Mesendoderm (in vitro differentiated cells): ENCODE data around the gene FAM3D.

Experiments
- DNase-seq: peaks from one replicate; pipeline ENCODE4 v3.0.0; 2013
- H2AK5ac ChIP-seq: 2 replicates; pipeline ENCODE4 v1.6.1; 2013; ENCODE audit warnings: low read length, inconsistent platforms
- H2BK120ac ChIP-seq: 2 replicates; pipeline ENCODE4 v1.6.1; 2013; ENCODE audit warnings: low read depth, mild to moderate bottlenecking, low read length, moderate library complexity, mixed read lengths
- H2BK15ac ChIP-seq: replicated peaks from 2 replicates; pipeline ENCODE4 v1.6.1; 2013; ENCODE audit warnings: low read depth, mild to moderate bottlenecking, moderate library complexity
- H2BK5ac ChIP-seq: 2 replicates; pipeline ENCODE4 v1.6.1; 2013; ENCODE audit warnings: low read length, inconsistent platforms
- H3K18ac ChIP-seq: 2 replicates; pipeline ENCODE4 v1.6.1; 2013; ENCODE audit warnings: mild to moderate bottlenecking, low read length, mixed read lengths
- H3K23ac ChIP-seq: one replicate; pipeline ENCODE4 v1.6.1; 2013; ENCODE audit warnings: low read length
- H3K27ac ChIP-seq: 2 replicates; pipeline ENCODE4 v1.5.1; 2013; ENCODE audit warnings: low read depth, mild to moderate bottlenecking, inconsistent platforms, low read length, moderate library complexity
- H3K27me3 ChIP-seq: 2 replicates; pipeline ENCODE4 v1.6.1; 2013; ENCODE audit warnings: low read length, control low read depth, mild to moderate bottlenecking, inconsistent platforms; ENCODE audit not compliant: insufficient read depth, poor library complexity
- H3K36me3 ChIP-seq: 2 replicates; pipeline ENCODE4 v1.6.1; 2013; ENCODE audit warnings: low read length, inconsistent platforms; ENCODE audit not compliant: control insufficient read depth, insufficient read depth
- H3K4ac ChIP-seq: one replicate; pipeline ENCODE4 v1.6.1; 2013; ENCODE audit warnings: low read depth, mild to moderate bottlenecking, low read length, moderate library complexity
- H3K4me1 ChIP-seq: 2 replicates; pipeline ENCODE4 v1.6.1; 2013; ENCODE audit warnings: low read depth, low read length, inconsistent platforms; ENCODE audit not compliant: control insufficient read depth
- H3K4me2 ChIP-seq: 2 replicates; pipeline ENCODE4 v1.6.1; 2013; ENCODE audit warnings: low read length
- H3K4me3 ChIP-seq: 2 replicates; pipeline ENCODE4 v1.5.1; 2013; ENCODE audit warnings: mild to moderate bottlenecking, low read length
- H3K56ac ChIP-seq: one replicate; pipeline ENCODE4 v1.6.1; 2013; ENCODE audit warnings: low read length
- H3K79me1 ChIP-seq: 2 replicates; pipeline ENCODE4 v1.6.1; 2013; ENCODE audit warnings: low read length, inconsistent platforms
- H3K79me2 ChIP-seq: 2 replicates; pipeline ENCODE4 v1.6.1; 2013; ENCODE audit warnings: mild to moderate bottlenecking, low read length; ENCODE audit not compliant: control insufficient read depth, insufficient read depth
- H3K9ac ChIP-seq: 2 replicates; pipeline ENCODE4 v1.6.1; 2013; ENCODE audit warnings: low read length, inconsistent platforms
- H4K5ac ChIP-seq: one replicate; pipeline ENCODE4 v1.6.1; 2013; ENCODE audit warnings: low read length
- H4K8ac ChIP-seq: one replicate; pipeline ENCODE4 v1.6.1; 2013; ENCODE audit warnings: low read depth, mild to moderate bottlenecking, control low read depth, low read length, moderate library complexity
- WGBS: extraction: QIAGEN DNeasy Blood & Tissue Kit; methylation state at CpG from one replicate; pipeline ENCODE4 v1.1.7; 2013; ENCODE audit warnings: low lambda C conversion rate, missing lambda C conversion rate; ENCODE audit not compliant: insufficient coverage; ENCODE audit errors: extremely low coverage; 5-methylcytosine and 5-hydroxymethylcytosine counted together

FAM3D gene

DNA sequence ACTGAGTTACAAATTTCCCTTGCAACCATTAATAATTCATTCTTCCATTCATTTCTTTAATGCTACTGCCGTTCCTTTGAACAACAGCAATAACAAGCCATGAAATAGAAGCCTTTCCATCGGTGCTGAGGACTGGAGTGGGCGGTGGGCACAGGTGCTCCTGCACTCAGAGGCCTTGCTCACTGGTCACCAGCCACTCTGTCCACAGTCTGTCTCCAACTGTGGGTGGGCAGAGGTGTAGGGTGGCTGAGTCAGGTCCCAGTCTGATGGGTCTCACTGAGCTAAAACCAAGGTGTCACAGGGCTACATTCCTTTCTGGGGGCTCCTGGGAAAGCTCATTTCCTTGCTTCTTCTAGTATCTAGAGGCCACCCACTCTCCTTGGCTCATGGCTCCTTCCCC lies 6.3 kb upstream of the FAM3D start:
- no peak overlapping the region for H3K4me3 ChIP-seq
- no peak overlapping the region for H2BK15ac ChIP-seq
- no peaks in the 10 kb centered on the region for H3K27me3 ChIP-seq
- no peak overlapping the region for H2BK120ac ChIP-seq
- H3K36me3 ChIP-seq = no peaks in the 10 kb centered on the region
- H3K79me2 ChIP-seq = no peaks in the 10 kb centered on the region
- no peak overlapping the region for H3K9ac ChIP-seq
- H2AK5ac ChIP-seq = no peak overlapping the region
- no peak overlapping the region for H3K23ac ChIP-seq
- DNase-seq = no peak
- no peak overlapping the region for H4K8ac ChIP-seq
- H3K4me2 ChIP-seq = no peak overlapping the region
- no peak overlapping the region for H3K18ac ChIP-seq
- no peaks in the 10 kb centered on the region for H3K79me1 ChIP-seq
- H3K4ac ChIP-seq = no peak overlapping the region
- no CpG with 5 or more reads among the region's 3 CpGs for WGBS
- H3K4me1 ChIP-seq = no peaks in the 10 kb centered on the region
- H4K5ac ChIP-seq = no peak overlapping the region
- H3K27ac ChIP-seq = no peak overlapping the region
- H3K56ac ChIP-seq = no peak overlapping the region
- H2BK5ac ChIP-seq = no peak overlapping the region

DNA sequence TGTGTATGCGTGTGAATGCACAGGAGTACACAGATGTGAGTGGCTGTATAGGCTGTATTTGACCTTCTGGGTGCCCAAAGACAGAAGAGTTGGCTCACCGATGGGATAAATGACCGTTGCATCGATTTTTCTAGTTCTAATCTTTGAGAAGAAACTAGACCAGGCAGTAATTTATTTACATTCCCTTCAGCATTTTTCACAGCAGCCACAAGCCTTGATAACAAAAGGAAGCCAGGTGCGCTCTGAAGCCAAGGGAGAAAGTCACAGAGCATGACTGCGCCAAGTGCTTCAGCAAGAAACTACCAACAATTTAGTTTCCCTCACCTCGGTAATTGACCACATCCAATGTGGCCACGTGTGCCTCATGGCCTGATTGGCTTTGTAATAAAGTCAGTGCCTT lies 5.9 kb upstream of the FAM3D start:
- H3K4me2 ChIP-seq = no peak overlapping the region
- WGBS = no CpG with 5 or more reads among the region's 8 CpGs
- H3K4me1 ChIP-seq = no peaks in the 10 kb centered on the region

DNA sequence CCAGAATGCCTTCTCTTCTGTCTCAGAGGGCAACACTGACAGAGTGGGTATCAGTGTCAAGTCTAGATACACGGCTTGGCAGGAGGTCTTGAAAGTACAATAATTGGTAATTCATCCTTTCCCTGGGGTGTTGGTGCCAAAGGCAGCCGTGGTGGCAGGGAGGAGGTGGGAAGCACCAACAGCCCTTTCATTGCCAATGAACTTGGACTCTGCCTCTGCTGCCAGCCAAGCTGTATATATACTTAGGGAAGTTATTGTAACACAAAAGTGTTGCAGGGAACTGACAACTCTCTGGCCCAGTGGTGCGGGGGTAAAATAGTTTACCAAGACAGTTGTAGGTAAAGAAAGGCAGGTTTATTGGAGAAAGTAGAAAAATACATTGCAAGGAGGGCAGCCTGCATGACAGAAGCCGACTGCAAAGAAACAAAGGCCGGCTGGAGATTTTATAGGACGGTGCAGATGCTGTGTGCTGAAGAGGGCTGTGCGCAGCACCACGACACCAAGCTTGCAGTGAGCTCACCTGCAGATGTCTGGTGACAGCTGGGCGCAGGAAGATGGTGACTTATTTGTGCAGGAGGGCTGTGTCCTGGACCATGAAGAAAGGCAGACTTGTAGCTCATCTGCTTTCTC lies 4.0 kb upstream of the FAM3D start:
- no peaks in the 10 kb centered on the region for H3K27me3 ChIP-seq
- H3K79me2 ChIP-seq = no peaks in the 10 kb centered on the region
- H3K4me2 ChIP-seq = no peak overlapping the region
- H2BK120ac ChIP-seq = no peak overlapping the region
- no peak overlapping the region for H3K27ac ChIP-seq
- no peak overlapping the region for H4K8ac ChIP-seq
- no peaks in the 10 kb centered on the region for H3K36me3 ChIP-seq
- no peak overlapping the region for H3K18ac ChIP-seq
- H4K5ac ChIP-seq = no peak overlapping the region
- no peak overlapping the region for H3K23ac ChIP-seq
- no peak overlapping the region for H3K4ac ChIP-seq
- no peak overlapping the region for H3K56ac ChIP-seq
- WGBS = no CpG with 5 or more reads among the region's 9 CpGs
- DNase-seq = no peak
- H2BK5ac ChIP-seq = no peak overlapping the region
- H3K4me1 ChIP-seq = no peaks in the 10 kb centered on the region
- no peak overlapping the region for H2AK5ac ChIP-seq
- H2BK15ac ChIP-seq = no peak overlapping the region
- no peak overlapping the region for H3K4me3 ChIP-seq
- H3K79me1 ChIP-seq = no peaks in the 10 kb centered on the region
- no peak overlapping the region for H3K9ac ChIP-seq

More for the DNA sequence above, 5.9 kb upstream of the FAM3D start:
- Histone ChIP-seq H3K79me2 (no peaks in the 10 kb centered on the region), H2AK5ac (no peak overlapping the region), H3K23ac (no peak overlapping the region), H4K5ac (no peak overlapping the region), H3K56ac (no peak overlapping the region), H2BK120ac (no peak overlapping the region), H3K27me3 (no peaks in the 10 kb centered on the region), H2BK5ac (no peak overlapping the region), H2BK15ac (no peak overlapping the region), H3K4me3 (no peak overlapping the region), H3K18ac (no peak overlapping the region), H4K8ac (no peak overlapping the region), H3K36me3 (no peaks in the 10 kb centered on the region), H3K4ac (no peak overlapping the region), H3K27ac (no peak overlapping the region), H3K79me1 (no peaks in the 10 kb centered on the region), H3K9ac (no peak overlapping the region)
- no peak for DNase-seq

DNA sequence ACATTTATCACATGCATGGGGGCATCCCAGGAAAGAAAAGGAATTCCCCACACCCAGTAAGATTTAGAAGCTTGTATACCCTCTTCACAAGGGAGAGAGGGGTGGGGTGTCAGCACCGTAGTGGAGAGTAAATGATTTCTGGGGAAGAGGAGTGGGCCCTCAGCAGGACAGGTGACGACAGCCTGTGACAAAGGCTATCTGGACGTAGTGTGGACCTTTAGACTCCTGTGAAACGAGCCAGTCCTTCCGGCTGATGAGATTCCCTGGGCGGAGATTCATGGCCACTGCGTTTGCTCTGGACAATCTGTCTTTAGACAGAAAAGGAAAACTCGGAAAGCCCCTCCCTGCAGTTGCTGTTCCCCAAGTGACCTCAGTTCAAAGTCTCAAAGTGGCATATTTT lies 1.7 kb upstream of the FAM3D start:
- no peak overlapping the region for H3K9ac ChIP-seq
- H3K4ac ChIP-seq = no peak overlapping the region

DNA sequence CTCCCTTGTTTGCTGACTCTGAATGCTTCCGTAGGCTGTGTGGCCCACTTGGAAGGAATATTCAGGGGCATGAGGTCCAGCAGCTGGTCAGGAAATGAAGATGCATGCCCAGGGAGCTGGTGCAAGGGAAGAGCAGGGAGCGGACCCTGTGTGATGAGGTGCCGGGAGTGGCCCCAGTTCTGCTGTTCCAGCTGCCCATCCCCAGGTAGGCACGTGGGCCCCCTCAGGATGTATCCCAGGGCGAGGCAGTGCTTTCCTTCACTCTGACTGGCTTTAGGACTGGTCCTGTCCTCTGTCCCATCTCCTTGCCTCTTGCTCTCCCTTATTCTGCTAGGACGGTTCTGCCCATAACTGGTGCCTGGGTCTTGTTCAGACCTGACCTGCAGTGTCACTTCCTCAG lies 1.1 kb upstream of the FAM3D start:
- Histone ChIP-seq H3K56ac (no peak overlapping the region), H3K79me1 (no peaks in the 10 kb centered on the region), H3K27me3 (no peaks in the 10 kb centered on the region), H4K5ac (no peak overlapping the region), H2BK15ac (no peak overlapping the region), H2BK120ac (no peak overlapping the region), H3K79me2 (no peaks in the 10 kb centered on the region), H3K4me1 (no peaks in the 10 kb centered on the region), H3K18ac (no peak overlapping the region), H3K23ac (no peak overlapping the region), H3K4ac (no peak overlapping the region), H3K4me2 (no peak overlapping the region), H2AK5ac (no peak overlapping the region), H3K9ac (no peak overlapping the region), H2BK5ac (no peak overlapping the region), H4K8ac (no peak overlapping the region), H3K4me3 (no peak overlapping the region), H3K36me3 (no peaks in the 10 kb centered on the region), H3K27ac (no peak overlapping the region)
- DNase-seq = no peak
- no CpG with 5 or more reads among the region's 6 CpGs for WGBS

More for the DNA sequence above, 1.7 kb upstream of the FAM3D start:
- H3K4me1 ChIP-seq = no peaks in the 10 kb centered on the region
- no peak overlapping the region for H3K27ac ChIP-seq
- H3K56ac ChIP-seq = no peak overlapping the region
- WGBS = no CpG with 5 or more reads among the region's 8 CpGs
- H4K5ac ChIP-seq = no peak overlapping the region
- no peak overlapping the region for H3K4me2 ChIP-seq
- H3K79me1 ChIP-seq = no peaks in the 10 kb centered on the region
- no peak overlapping the region for H3K23ac ChIP-seq
- H3K27me3 ChIP-seq = no peaks in the 10 kb centered on the region
- no peak overlapping the region for H3K4me3 ChIP-seq
- no peak overlapping the region for H2BK120ac ChIP-seq
- H4K8ac ChIP-seq = no peak overlapping the region
- no peaks in the 10 kb centered on the region for H3K79me2 ChIP-seq
- H3K18ac ChIP-seq = no peak overlapping the region
- no peak for DNase-seq
- no peak overlapping the region for H2AK5ac ChIP-seq
- H3K36me3 ChIP-seq = no peaks in the 10 kb centered on the region
- H2BK5ac ChIP-seq = no peak overlapping the region
- no peak overlapping the region for H2BK15ac ChIP-seq

DNA sequence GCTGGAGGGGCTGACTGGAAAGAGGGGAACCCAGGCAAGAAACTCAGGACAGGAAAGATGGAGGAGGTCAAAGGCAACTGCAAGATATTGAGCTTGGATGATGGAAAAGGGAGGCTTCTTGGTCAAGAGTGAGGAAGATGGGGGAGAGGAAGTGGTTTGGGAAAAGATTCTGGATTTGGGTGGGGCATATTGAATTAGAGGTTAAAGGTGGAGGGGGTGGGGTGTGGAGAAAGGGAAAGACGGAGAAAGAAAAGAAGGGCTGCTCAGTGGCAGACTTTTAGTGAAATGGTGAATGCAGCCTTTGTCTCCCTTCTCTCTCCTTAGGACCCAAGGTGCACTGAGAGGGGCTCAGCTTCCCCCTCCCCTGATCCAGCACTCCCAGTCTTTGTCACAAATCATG lies 655 bp upstream of the FAM3D start:
- Histone ChIP-seq H2BK120ac (no peak overlapping the region), H3K79me1 (no peaks in the 10 kb centered on the region), H4K5ac (no peak overlapping the region), H2AK5ac (no peak overlapping the region), H3K9ac (no peak overlapping the region), H3K56ac (no peak overlapping the region), H2BK15ac (no peak overlapping the region), H3K4me1 (no peaks in the 10 kb centered on the region), H2BK5ac (no peak overlapping the region), H3K27me3 (no peaks in the 10 kb centered on the region), H3K4ac (no peak overlapping the region), H3K23ac (no peak overlapping the region), H3K79me2 (no peaks in the 10 kb centered on the region), H4K8ac (no peak overlapping the region), H3K27ac (no peak overlapping the region), H3K4me2 (no peak overlapping the region), H3K4me3 (no peak overlapping the region), H3K18ac (no peak overlapping the region), H3K36me3 (no peaks in the 10 kb centered on the region)
- whole genome bisulfite sequencing = 100% methylated on average over 1 of the region's 1 CpG
- DNase-seq = no peak
